Endothelial cell of umbilical vein (primary cell): Measurements from ENCODE around the gene ROCK2. TPM values are rescaled to one million over a fixed set of nuclear protein-coding genes. Genes with fewer than 3 reads are reported as not detected.

Experiments used
- BruUV-seq: library from RNA; stranded (reverse); fragments of 400-500 nt; replicated peaks from 2 replicates; lab custom pipeline; 2021; lab: Mats Ljungman, UMichigan
- CTCF ChIA-PET: fragments of 300-600, 350-600 bp; sonication (Branson Sonifier 250); formaldehyde crosslinking; loops from one replicate; lab custom pipeline; 2021; ENCODE audit warnings: antibody characterized with exemption, inconsistent platforms; lab: Charles Lee
- POLR2A ChIA-PET: fragments of 300-600, 350-600 bp; sonication (Branson Sonifier 250); formaldehyde crosslinking; loops from one replicate; lab custom pipeline; 2021; ENCODE audit warnings: antibody characterized with exemption, inconsistent platforms; lab: Charles Lee
- DNase-seq: peaks from one replicate; pipeline ENCODE4 v3.0.0-alpha.2; 2011; ENCODE audit warnings: low read depth, low spot score
- FAIRE-seq: peaks from 2 replicates; lab custom pipeline; 2011; peaks lifted over from hg19 to GRCh38; lab: Jason Lieb, UNC
- H2AFZ ChIP-seq: 2 replicates; pipeline ENCODE4 v1.6.0; 2012; ENCODE audit warnings: low read depth, low read length, control low read depth, inconsistent platforms
- H3K27ac ChIP-seq: 2 replicates; pipeline ENCODE4 v1.5.1; 2011; ENCODE audit warnings: low read depth, mild to moderate bottlenecking, control low read depth, low read length, moderate library complexity; ENCODE audit not compliant: insufficient read depth
- H3K27me3 ChIP-seq, 2 experiments: 2 replicates each; pipeline versions ENCODE4 v1.6.0 to v1.6.1; 2011; ENCODE audit warnings: low read length in 2 of 2, mixed read lengths in 1 of 2; ENCODE audit not compliant: control insufficient read depth in 2 of 2, insufficient read depth in 2 of 2
- H3K36me3 ChIP-seq, 2 experiments: 2 replicates in 1 of 2; 3 replicates in 1 of 2; pipeline ENCODE4 v1.5.1; 2011; ENCODE audit warnings: low read length in 2 of 2, mild to moderate bottlenecking in 1 of 2, moderate library complexity in 1 of 2; ENCODE audit not compliant: control insufficient read depth in 2 of 2, insufficient read depth in 2 of 2; ENCODE audit errors: extremely low read depth in 1 of 2
- H3K4me1 ChIP-seq: 3 replicates; pipeline ENCODE4 v1.5.1; 2011; ENCODE audit warnings: mild to moderate bottlenecking, low read length; ENCODE audit not compliant: control insufficient read depth, insufficient read depth; ENCODE audit errors: extremely low read depth
- H3K4me2 ChIP-seq: 2 replicates; pipeline ENCODE4 v1.6.1; 2011; ENCODE audit warnings: low read length, control low read depth, mixed read lengths; ENCODE audit not compliant: insufficient read depth
- H3K4me3 ChIP-seq, 3 experiments: fragments of 200-600 bp in 1 of 3; sonication (generic), shearing (Covaris generic) in 1 of 3; replicated peaks in 1 of 3; 2 replicates each; pipeline ENCODE4 v1.5.1; 2011 to 2016; ENCODE audit warnings: control low read depth in 3 of 3, low read length in 3 of 3, mild to moderate bottlenecking in 2 of 3, inconsistent platforms in 1 of 3, low read depth in 1 of 3, moderate library complexity in 1 of 3; ENCODE audit not compliant: insufficient read depth in 1 of 3
- H3K79me2 ChIP-seq: 2 replicates; pipeline ENCODE4 v1.6.0; 2012; ENCODE audit warnings: low read length, inconsistent platforms; ENCODE audit not compliant: control insufficient read depth, insufficient read depth
- H3K9ac ChIP-seq: replicated peaks from 2 replicates; pipeline ENCODE3; 2011; ENCODE audit warnings: low read length, control low read depth; ENCODE audit not compliant: insufficient read depth; ENCODE audit errors: extremely low read depth
- H3K9me1 ChIP-seq: replicated peaks from 3 replicates; pipeline ENCODE4 v1.6.0; 2011; ENCODE audit warnings: mild to moderate bottlenecking, low read length; ENCODE audit not compliant: control insufficient read depth, insufficient read depth; ENCODE audit errors: extremely low read depth
- H3K9me3 ChIP-seq: replicated peaks from 2 replicates; pipeline ENCODE4 v1.5.1; 2012; ENCODE audit warnings: low read length, inconsistent platforms; ENCODE audit not compliant: control insufficient read depth, insufficient read depth
- H4K20me1 ChIP-seq: replicated peaks from 2 replicates; pipeline ENCODE3; 2011; ENCODE audit warnings: mild to moderate bottlenecking, low read length; ENCODE audit not compliant: control insufficient read depth, insufficient read depth; ENCODE audit errors: extremely low read depth
- CTCF ChIP-seq, 2 donors: IDR thresholded peaks; 1 replicate in 1 of 2; 2 replicates in 1 of 2; pipeline ENCODE4 v1.5.1; 2011; ENCODE audit warnings: low read length in 2 of 2, mild to moderate bottlenecking in 2 of 2, moderate library complexity in 2 of 2, control low read depth in 1 of 2, inconsistent platforms in 1 of 2, low read depth in 1 of 2; ENCODE audit not compliant: insufficient read depth in 1 of 2; ENCODE audit errors: extremely low read depth in 1 of 2
- EZH2 ChIP-seq: IDR thresholded peaks from 2 replicates; pipeline ENCODE4 v1.6.1; 2012; ENCODE audit warnings: borderline replicate concordance, low read depth, mild to moderate bottlenecking, moderate library complexity, low read length, inconsistent platforms; ENCODE audit not compliant: severe bottlenecking
- FOS ChIP-seq: IDR thresholded peaks from 2 replicates; pipeline ENCODE4 v1.6.1; 2011; ENCODE audit warnings: mild to moderate bottlenecking, low read length, moderate library complexity, borderline replicate concordance; ENCODE audit not compliant: insufficient read depth
- GATA2 ChIP-seq: IDR thresholded peaks from 2 replicates; pipeline ENCODE4 v1.7.0; 2011; ENCODE audit warnings: low read depth, mild to moderate bottlenecking, moderate library complexity, mixed read lengths, low read length; ENCODE audit not compliant: insufficient read length, insufficient read depth
- JUN ChIP-seq: IDR thresholded peaks from 2 replicates; pipeline ENCODE4 v1.6.1; 2011; ENCODE audit warnings: borderline replicate concordance, low read depth; ENCODE audit not compliant: insufficient read length, insufficient read depth
- MAX ChIP-seq: IDR thresholded peaks from 2 replicates; pipeline ENCODE4 v1.6.1; 2011; ENCODE audit not compliant: insufficient read depth, insufficient read length
- MYC ChIP-seq: IDR thresholded peaks from one replicate; pipeline ENCODE4 v1.6.1; 2011; ENCODE audit warnings: mild to moderate bottlenecking, low read depth, low read length
- POLR2A ChIP-seq: IDR thresholded peaks from 2 replicates; pipeline ENCODE4 v1.6.1; 2012; ENCODE audit warnings: low read depth, mild to moderate bottlenecking, control low read depth, low read length
- POLR2AphosphoS5 ChIP-seq: IDR thresholded peaks from 2 replicates; pipeline ENCODE4 v1.6.1; 2012; ENCODE audit warnings: low read depth, mild to moderate bottlenecking, control low read depth, low read length, moderate library complexity; ENCODE audit not compliant: insufficient read depth
- dilution Hi-C: fragments of 300-500 bp; cut with MboI; formaldehyde crosslinking; loops from one replicate; pipeline ENCODE4 v1.15.0; 2019; ENCODE audit warnings: low sequenced_read_pairs; ENCODE audit not compliant: extremely low pct_ligation_motif_present
- intact Hi-C: fragments of 100-400 bp; cut with micrococcal nuclease; formaldehyde crosslinking; loops from one replicate; pipeline ENCODE4 v1.10.0; 2022
- polyA plus RNA-seq, 4 experiments: library from polyadenylated mRNA; depleted of rRNA in 3 of 4; stranded (reverse) in 3 of 4; unstranded in 1 of 4; fragments of >200 nt; gene quantifications; 2 replicates each; pipeline versions ENCODE4 v1.2.1 to v1.2.3, GENCODE V29; 2011 to 2012; ENCODE audit warnings: missing spikeins in 1 of 4
- total RNA-seq: library from RNA; stranded (reverse); gene quantifications from 2 replicates; pipeline ENCODE4 v1.2.3, GENCODE V29; 2021

Gene ROCK2
- total and polyA plus RNA-seq, 2 donors (not counting 3 experiments of a cell fraction or from before 2014, with no cell fraction given), result 5.2 to 56.5 TPM

- intact Hi-C loops, result no loop called here
- peaks cover 15% of the 10 kb centered on the region for H3K4me1 ChIP-seq
- CTCF ChIA-PET, result interaction anchor here (0.7 to 1.7 kb wide), 3 partner anchors 33 to 143 kb away, joined by 3 to 5 read pairs (median 3); no protein-coding TSS in a partner anchor
- no peaks in the 10 kb centered on the region for H3K9me3 ChIP-seq
- no peak overlapping the region for H3K9ac ChIP-seq
- TF ChIP-seq POLR2A, result no peak
- TF ChIP-seq GATA2, result no peak
- no peak for TF ChIP-seq POLR2AphosphoS5
- TF ChIP-seq JUN, result no peak
- TF ChIP-seq EZH2, result no peak
- TF ChIP-seq CTCF (IDR thresholded peaks at IDR 0.05; ENCODE audit: extremely low read depth in 1 of 2, insufficient read depth in 1 of 2, low read depth in 1 of 2, low read length in 2 of 2), result no peak
- TF ChIP-seq FOS, result no peak
- no peak for TF ChIP-seq MAX
- TF ChIP-seq MYC, result no peak
- POLR2A ChIA-PET, result interaction anchor here (0.8 kb wide), 1 partner anchor 33 kb away, joined by 3 read pairs; no protein-coding TSS in a partner anchor
- H3K79me2 ChIP-seq, result no peaks in the 10 kb centered on the region
- no peaks in the 10 kb centered on the region for H3K36me3 ChIP-seq
- BruUV-seq, result no TSS peak
- no peak overlapping the region for H3K4me2 ChIP-seq
- H3K27me3 ChIP-seq, result no peaks in the 10 kb centered on the region
- no peaks in the 10 kb centered on the region for H3K9me1 ChIP-seq
- dilution Hi-C loops, result no loop called here
- DNase-seq, result no peak
- no peak overlapping the region for H2AFZ ChIP-seq
- no peaks in the 10 kb centered on the region for H4K20me1 ChIP-seq
- no peak overlapping the region for H3K27ac ChIP-seq
- FAIRE-seq, result no peak
- H3K4me3 ChIP-seq, result no peak overlapping the region
Observed at GRCh38 chr2:11377928-11378545, 33.6 kb upstream of the ROCK2 start.
